NCI-H187 treated with DMSO at 0.1 percent for 48 hours (cell line): ENCODE results near the gene ITGB2.

Source experiments
- DNase-seq: peaks from one replicate; lab custom pipeline; 2025; lab: John Stamatoyannopoulos, UW

Gene ITGB2

DNA sequence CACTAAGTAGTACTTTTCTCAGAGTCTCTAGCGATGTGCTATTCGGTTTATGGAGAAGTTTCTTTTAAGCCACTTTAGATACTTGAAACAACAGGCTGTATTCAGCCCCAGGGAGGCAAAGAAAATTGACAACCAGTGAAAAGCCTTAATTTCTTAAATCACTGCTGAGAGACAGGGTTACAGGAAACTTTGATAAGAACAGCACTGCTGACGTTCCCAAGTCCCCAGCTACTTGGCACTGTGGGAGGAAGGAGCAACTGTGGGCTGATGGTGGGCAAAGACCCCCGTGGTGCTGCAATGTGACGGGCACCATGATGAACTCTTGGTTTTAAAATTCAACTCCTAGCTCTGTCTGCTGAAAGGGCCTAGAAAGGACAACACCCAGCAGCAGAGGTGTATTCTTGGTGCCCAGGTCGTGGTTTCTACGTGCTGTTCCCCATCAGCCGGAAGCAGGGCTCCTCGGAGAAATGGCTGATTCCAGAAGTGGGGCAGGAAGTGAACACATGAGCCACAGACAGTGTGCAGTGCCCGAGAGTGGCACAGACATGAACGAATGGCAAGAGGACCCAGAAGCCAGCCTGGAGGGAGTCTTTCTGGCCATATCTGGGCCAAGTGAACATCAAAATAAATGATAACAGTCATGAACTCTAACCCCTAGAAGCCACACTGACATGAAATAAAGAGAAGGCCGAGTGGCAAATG, 52.5 kb downstream of the ITGB2 start:
- DNase-seq, result no peak

DNA sequence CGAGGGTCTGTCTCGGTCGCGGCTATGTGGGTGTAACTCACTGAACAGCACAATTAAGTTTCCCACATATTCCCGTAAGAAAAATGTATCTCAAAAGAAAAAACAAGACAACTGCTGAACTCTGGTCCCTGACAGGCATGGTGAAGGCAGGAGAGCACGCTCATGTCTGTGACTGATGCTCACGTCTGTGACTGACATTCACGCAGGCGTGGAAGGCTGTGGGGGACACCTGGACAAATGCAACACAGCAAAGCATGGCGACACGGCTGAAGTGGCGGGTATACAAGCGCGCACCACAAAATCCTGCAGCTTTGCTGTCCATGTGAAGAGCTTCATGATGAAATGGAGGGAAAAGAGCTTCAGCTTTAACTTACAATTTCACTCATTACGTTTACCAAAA, 53.2 kb downstream of the ITGB2 start:
- DNase-seq, result no peak

DNA sequence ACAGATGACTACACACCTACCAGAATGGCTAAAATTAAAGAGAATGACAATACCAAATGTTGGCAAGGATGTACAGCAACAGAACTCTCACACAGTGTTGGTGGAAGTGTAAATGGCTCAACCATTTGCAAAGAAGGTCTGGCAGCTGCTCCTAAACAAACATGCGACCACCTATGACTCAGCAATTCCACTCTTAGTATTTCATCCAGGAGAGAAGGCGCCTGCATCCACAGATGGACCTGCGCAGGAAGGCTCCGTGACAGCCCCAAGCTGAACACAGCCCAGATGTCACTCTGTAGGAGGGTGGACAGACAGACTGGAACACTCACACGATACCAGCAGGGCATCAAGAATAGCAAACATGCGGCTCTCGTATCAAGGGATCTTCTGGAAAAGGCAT, 53.9 kb downstream of the ITGB2 start:
- DNase-seq, result no peak

DNA sequence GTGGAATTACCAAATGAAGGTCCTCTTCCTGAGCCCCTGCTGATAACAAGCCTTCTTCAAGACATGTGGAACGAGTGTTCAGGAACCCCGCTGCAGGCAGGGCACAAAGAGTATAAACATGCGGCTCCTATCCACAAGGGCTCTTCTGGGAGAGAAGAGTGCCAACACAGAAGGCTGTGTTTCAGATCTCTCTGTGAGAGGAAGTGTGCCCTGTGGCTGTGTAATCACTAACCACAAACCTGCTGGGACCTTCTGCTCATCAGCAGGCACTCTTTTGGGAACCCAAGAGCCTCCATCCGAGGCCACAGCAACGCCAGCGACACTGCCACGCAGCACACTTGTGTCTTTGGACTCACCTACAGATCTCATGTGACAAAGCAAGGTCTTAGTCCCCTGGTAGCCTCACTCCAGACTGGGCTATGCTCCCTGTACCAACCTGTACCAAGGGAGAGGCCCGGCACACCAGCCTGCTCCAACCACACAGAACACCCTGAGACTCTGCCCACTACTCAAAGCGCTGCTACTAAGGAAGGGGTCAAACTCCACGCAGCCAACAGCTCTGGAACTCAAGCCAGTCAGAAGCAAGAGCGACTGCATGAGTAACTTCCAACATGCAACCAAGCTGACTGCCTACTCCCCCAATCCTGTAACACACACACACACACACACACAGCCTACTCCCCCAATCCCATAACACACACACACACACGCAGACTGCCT, 55.0 kb downstream of the ITGB2 start:
- no peak for DNase-seq

DNA sequence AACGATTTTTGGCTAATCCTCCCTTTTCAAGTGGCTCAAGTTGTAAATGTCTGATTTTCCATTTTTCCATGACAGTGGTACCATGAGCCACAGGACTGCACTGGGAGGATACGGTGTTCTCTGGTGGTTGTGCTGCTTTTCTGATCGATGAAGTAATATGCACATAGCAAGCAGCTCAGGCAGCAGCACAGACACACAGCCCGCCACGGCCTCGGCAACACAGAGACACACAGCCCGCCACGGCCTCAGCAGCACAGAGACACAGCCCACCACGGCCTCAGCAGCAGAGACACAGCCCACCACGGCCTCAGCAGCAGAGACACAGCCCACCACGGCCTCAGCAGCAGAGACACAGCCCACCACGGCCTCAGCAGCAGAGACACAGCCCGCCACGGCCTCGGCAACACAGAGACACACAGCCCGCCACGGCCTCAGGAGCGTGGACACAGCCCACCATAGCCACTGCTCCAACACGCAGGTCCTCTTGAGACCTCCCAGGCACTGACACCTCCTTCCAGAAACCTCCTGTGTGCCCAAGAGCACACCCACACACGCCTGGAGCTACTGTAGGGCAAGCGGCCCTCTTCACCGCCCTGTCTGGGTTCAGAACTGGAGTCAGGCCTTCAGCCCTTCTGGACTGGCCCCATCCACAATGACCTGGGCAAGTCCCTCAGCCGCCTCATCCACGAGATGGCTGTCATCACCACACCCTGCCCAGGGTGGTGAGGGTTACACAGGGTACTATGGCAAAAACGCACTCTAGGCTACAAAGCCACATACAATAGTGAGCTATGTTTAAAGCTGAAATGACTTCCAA, 57.6 kb downstream of the ITGB2 start:
- no peak for DNase-seq

DNA sequence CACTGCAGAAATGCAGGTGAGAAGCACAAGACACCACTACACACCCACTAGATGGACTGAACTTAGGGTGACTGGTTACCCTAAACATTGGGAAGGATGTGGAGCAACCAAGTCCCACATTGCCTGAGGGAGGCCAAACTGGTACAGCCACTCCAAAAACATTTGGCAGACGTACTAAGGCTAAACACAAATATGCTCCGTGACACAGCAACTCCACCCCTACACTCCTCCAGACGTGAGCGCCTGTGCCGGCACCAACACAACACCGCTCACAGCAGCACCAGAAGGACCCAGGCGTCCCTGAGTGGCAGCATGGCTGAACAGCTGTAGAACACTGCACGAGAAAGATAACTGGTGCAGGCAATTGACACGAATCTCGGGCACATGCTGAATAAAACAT, 61.9 kb downstream of the ITGB2 start:
- DNase-seq, result no peak

DNA sequence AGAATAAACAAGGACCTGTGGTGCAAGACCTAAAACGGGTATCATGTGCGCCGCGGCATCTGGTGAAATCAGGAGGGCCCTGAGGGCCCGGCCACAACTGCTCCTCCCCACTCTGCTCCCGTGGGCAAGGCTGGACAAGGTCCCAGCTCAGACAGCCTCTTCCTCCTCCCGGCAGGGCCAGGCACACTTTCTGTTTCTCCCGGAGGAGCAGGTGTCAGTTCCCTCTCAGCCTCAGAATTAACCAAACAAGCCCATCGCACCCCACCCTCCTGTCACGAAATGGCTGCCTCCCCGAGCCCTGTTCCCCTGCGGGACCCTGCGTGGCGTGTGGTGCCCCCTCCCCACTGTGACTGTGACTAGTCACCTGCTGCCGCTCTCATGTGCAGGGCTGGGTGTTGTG, 62.4 kb downstream of the ITGB2 start:
- no peak for DNase-seq

DNA sequence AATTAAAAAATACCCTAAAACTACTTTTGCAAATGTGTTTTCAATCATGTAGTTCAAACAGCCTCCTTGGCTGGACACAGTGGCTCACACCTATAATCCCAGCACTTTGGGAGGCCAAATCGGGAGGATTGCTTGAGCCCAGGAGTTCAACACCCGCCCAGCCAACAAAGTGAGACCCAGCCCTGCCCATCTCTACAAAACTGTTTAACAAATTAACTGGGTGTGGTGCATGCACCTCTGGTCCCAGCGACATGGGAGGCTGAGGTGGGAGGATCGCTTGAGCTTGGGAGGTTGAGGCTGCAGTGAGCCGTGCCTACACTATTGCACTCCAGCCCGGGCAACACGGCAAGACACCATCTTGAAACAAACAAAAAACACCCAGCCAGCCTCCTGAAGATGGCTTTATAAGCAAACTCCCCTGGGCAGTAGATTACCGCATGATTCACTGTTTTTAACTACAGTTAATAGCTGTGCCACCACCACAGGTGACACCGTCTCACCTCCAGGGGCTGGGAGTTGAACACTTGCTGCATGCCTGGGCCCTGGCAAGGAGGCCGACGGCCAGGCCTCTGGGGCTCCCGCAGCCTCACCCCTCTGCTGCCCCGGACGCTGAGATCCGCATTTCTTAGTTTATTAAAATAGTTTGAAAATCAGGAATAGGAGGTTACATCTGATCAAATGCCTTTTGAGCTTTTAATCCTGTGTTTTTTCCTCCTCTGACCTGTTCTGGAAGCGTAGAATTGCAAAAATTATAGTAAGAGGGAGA, 63.4 kb downstream of the ITGB2 start:
- no peak for DNase-seq

DNA sequence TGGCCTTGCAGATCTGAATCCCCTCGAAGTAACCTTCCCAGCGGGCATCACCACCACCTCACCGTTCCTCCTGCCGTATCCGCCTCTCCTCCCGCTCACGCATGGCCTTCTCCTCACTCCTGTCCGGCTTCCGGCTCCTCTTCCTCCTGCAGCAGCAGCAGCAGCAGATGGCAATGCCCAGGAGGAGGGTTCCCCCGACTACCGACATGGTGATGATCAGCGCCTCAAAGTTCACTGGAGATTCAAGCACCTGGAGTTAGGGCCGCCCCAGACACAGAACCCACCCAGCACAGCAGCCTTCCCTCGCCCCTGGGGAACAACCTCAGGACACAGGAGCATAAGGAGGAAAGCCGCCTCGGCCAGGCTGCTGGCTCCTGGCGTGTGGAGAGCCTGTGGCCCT, 64.6 kb downstream of the ITGB2 start:
- no peak for DNase-seq

DNA sequence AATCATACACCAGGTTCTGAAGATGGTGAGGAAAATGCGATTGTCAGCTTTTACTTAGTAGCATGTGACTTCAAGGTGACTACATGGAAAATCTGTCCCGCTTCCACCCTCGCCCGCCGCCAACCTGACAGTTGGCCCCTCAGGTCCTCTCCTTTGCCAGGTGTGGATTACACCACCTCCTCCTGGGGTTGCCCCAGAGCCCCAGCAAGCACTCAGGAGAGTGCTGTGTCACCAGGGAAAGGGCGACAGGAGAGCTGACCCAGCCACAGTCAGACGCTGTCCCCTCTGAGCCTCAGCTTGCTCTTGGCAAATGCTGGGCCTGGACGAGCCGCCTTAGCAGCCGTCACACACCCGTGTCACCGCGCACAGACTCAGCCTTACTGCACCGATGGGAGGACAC, 65.1 kb downstream of the ITGB2 start:
- no peak for DNase-seq

DNA sequence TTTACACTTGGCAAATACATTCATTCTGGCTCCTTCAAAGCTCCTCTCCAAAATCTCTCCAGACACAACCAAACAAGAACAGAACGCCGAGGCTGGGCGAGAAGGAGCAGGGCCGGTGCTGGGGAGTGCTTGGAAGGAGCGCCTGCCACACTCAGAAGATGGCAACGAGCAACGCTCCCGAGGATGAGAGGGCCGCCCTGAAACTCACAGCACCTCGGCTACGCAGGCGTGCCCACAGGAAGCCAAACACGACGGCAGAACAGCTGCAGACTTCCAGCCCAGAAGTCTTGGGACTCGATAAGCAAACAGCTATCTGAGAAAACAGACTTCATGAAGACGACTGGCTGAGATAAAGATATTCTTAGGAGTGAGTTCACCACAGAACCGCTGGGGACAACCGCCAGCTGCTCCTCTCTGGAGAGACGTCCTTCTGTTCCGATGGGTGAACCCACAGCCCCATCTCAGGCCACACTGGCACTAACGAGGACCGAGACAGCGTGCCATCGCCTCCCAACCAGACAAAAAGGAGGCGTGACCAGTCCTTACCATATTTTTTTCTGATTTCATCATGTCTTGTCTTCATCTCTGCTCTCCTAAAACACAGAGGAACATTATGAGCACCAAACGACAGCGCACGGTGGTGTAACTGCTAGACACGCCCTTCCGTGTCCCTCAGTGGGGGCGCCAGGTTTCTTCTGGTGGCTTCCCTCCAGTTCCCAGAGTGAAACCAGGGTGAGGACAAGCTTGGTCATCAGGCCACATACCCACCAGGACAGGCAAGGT, 65.8 kb downstream of the ITGB2 start:
- DNase-seq, result no peak

DNA sequence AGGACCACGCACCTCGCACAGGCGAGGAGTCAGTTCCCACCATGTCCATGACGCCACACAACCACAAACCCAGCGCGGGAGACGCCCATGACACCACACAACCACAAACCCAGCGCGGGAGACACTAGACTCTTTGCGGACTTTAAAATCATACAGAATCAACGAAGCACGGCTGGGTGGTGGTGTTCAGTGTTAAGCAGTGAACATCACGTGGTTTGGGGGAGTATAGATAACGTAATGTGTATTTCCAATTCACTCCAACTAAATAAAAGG, 66.4 kb downstream of the ITGB2 start:
- DNase-seq, result no peak

DNA sequence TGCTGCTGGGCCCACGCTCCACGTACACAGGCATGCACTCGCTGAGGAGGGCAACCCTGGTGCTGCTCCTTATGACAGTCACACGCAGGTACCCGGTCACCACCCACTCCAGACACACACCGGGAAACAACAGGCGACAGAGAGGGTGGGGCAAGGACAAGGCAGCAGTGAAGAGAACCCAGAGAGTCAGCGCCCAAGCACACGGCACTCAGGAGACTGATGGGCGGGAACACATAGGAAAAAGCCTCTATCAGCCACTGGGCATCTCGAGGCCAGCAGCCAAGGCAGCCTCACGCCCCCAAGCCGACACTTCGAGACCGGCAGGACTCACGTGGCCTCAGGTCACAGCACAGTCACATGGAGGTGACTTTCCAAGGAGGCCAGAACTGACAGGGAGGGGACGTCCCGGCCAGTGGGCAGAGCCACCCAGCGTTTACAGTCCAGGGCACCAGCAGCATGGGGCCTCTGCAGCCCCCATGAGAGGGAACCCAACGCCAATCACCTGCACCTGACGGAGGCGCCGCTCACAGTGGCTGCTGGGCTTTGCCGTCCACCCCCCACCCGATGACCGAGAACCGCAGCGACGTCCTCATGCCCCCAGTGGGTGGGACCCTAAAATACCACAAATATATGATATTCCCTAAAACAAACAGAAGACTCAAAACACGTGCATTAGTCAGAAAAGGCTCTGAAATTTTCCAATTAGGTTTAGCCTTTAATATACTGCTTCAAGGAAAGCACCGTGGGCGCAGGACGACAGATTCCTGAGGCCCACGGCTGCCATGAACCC, 66.9 kb downstream of the ITGB2 start:
- DNase-seq, result no peak

DNA sequence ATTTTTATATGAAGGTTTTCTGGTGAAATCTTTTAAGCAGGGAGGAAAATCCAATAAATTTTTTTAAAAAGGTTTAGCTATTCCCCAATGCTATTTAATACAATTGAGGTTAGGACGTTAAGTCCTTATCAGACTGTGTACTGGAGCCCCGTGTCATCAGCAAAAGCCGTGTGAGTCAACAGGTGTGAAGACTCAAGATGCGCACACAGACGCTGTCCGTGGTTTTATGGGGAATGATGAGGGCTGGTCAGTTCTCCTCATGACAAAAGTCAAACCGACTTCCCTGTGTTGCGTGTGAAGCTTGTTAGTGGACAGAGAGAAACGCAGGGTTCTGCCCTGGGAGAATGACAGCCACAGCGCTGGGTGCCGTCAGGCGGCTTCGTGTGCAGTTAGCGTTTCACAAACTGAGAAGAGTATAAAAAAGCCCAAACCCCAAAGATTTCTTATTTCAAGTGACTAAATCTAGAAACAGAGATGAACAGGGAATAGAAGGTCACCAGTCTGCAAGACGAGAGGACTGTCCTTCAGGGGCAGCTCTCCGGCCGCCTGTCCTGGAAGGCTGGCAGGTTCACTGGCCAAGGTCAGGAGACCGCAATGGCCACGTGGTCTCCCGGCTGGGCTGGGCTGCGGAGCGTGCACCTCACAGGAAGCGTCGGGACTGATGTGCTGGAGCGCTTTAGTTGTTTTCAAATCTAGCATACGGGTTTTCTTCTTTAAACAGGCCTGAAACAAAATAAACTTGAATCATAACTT, 69.6 kb downstream of the ITGB2 start:
- DNase-seq, result no peak

DNA sequence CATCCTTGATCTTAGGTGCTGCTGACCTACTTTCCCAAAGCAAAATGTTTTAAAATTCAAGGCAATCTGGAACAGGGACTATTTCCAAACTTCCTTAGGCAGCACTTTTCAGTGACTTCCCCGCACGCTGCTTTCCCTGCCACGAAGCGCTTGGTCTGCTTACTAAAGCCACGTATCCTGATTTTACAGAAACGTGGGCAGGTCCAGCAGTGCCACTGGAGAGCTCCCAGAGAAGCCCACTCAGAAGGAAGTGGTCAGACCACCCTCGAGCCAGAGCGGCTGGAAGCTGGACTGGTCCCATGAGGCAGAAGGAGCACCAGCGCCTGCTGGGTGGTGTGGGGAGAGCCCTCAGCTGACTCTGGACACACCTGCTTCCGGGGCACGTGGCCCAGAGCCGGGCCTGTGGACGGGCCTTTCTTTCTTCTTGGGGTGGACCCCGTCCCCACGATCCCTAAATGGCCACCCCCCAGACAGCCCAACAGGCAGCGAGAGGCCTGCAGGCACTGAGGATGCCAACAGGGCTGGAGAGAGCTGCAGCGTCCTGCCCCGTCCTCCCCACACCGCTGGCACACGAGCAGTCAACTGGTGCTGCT, 70.4 kb downstream of the ITGB2 start:
- DNase-seq, result no peak

DNA sequence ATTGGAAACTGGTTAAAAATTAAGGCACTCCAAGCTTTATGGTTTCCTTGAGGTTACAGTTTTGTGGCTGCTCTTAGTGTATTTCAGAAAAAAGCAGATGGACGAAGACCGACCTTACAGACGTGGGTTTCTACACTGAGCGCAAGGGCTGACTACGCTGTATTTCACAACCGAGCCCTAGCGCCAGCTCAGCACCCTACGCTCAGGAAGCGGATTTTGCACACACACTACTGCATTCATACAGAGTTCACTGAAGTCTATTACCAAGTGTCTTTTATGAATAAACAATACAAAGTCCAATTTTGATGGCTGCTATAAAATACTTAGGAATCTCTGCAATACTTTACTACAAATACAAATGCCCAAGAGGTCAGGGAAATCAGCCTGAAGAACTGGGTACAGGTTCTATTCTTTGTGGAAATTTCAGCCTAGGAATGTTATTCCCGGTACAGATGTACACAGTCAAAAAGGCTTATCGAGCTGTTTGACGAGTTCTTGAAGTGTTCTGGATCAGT, 71.0 kb downstream of the ITGB2 start:
- DNase-seq, result no peak

DNA sequence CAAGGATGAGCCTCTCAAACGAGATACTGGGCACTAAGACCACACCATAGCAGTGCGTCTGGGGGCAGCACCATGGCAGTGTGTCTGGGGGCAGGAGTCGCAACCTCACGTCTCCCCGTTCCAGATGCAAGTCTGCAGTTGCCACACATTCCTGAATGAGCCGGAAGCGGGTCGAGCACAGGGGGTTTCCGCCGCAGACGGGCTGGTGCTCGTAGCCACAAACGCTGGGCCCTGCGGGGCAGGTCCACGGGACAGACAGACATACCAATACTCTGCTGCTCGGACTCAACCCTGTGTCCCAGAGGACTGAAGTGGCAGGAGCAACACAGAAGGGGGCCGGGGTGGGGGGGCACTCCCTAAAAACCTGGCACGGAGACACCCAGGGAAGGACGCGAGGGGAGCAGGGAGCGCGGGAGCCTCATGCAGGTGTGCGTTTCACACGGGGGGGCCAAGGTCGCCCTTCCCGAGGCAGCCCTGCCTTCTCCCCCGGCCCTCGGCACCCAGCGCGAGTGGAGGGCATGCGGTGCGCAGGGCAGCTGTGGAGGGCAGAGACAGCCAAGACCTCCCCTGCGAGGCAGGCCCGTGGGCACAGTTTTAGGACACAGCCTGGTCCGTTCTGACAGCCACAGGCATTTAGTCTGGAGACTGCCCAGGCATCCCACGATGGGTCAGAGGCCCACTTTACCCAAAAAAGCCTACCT, 71.7 kb downstream of the ITGB2 start:
- DNase-seq, result no peak

DNA sequence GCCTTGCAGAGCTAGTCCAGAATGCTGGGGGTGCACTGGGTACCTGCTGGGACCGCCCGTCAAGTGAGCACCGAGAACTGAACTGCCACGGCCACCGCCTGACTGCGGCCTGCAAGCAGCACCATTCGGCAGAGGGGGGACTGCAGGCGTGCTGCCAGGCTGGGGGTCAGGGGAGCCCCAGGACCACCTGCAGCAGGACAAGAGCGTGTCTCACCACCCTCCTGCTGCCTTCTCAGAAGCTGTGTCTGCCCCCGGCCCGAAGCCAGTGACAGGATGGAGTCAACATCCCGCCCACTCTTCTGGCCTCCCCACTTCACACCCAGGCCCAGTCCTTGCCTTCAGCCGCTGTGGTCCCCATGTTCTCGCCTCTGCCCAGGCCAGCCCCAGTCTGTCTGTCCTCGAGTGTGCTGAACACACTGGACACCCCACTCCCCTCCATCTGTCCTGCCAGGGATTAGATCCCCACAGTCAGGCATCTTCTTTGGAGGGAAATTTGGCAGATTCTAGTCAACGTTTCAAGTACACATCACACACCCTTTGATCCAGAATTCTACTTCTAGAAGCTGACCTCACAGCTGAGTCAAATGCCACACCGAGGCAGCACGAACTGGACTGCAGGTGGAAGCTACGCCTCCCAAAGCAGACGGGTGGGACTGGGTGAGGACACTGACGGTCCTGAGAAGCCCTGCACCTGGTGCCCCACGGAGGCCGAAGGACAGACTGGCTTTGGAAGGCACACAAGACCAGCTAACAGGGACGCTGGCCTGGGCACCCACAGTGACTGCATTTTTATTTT, 73.2 kb downstream of the ITGB2 start:
- no peak for DNase-seq
